Measurements from ENCODE around the gene PDE7B.

DNA sequence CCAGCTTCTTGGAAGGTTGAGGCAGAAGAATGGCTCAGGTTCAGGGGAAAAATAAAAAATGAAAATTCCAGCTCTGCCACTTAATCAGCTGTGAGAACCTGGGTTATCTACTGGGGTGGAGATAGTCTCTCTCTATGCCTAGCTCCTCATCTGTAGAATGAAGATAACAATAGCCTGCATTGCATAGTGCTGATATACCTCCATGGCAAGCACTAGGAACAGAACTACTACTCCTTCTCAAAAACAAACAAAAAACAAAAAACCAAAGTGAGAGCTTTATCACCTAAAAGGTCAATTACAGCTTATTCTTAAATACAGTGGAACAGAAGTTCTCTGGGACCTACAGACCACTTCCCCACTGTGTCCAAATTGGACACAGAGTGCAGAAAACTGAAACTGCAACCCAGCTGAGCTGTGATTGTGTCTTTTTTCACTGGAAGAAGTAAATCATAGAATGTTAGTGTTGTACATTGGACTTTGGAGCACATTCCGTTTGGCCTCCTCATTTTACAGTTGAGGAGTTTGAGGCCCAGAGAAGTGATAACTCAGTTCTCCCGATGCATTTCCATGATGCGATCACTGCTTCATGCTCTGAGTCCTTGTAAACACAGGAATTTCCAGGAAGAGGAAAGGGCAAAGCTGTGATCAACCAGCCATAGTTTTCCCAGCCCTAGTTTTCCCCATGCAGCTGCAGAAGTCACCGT lies 375.3 kb downstream of the PDE7B start:
- TF ChIP-seq, protein P1, sequence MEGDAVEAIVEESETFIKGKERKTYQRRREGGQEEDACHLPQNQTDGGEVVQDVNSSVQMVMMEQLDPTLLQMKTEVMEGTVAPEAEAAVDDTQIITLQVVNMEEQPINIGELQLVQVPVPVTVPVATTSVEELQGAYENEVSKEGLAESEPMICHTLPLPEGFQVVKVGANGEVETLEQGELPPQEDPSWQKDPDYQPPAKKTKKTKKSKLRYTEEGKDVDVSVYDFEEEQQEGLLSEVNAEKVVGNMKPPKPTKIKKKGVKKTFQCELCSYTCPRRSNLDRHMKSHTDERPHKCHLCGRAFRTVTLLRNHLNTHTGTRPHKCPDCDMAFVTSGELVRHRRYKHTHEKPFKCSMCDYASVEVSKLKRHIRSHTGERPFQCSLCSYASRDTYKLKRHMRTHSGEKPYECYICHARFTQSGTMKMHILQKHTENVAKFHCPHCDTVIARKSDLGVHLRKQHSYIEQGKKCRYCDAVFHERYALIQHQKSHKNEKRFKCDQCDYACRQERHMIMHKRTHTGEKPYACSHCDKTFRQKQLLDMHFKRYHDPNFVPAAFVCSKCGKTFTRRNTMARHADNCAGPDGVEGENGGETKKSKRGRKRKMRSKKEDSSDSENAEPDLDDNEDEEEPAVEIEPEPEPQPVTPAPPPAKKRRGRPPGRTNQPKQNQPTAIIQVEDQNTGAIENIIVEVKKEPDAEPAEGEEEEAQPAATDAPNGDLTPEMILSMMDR (optimal IDR thresholded peaks at IDR 0.05 in 1 of 3, IDR thresholded peaks at IDR 0.05 in 1 of 3, conservative IDR thresholded peaks at IDR 0.05 in 1 of 3; ENCODE audit: extremely low read depth in 1 of 3, insufficient read depth in 2 of 3, low read length in 3 of 3): no peak
- TF ChIP-seq EZH2 (IDR thresholded peaks at IDR 0.05; ENCODE audit: low read length): no peak
